Activated CD4-positive, alpha-beta T cell treated with anti-CD3 and anti-CD28 coated beads for 24 hours (primary cell): ENCODE measurements around the gene MBOAT7.
"Not testable (repeated sequence)": the region's sequence is repeated elsewhere in the genome, so short reads cannot be mapped to it uniquely, and the experiment has no call there.

Experiments used
- DNase-seq, 2 donors: peaks; one replicate each; pipeline ENCODE4 v3.0.0-alpha.2; 2020; ENCODE audit warnings: low read depth in 2 of 2

MBOAT7 gene

GRCh38 chr19:54209058-54209810 is 19.9 kb upstream of the MBOAT7 start:
- no peak for DNase-seq

- no peak for DNase-seq
These were observed 19.3 kb upstream of the MBOAT7 start for GRCh38 chr19:54208784-54209057.

GRCh38 chr19:54207983-54208783 is 18.8 kb upstream of the MBOAT7 start:
- DNase-seq = no peak

- DNase-seq = no peak
These were observed 18.2 kb upstream of the MBOAT7 start for GRCh38 chr19:54207676-54207982.

- DNase-seq = not testable (repeated sequence)
These were observed 17.8 kb upstream of the MBOAT7 start for GRCh38 chr19:54207193-54207592.

GRCh38 chr19:54206831-54207177 is 17.4 kb upstream of the MBOAT7 start:
- DNase-seq = no peak

GRCh38 chr19:54206030-54206830 is 16.9 kb upstream of the MBOAT7 start:
- DNase-seq = no peak

- DNase-seq = no peak
These were observed 15.5 kb upstream of the MBOAT7 start for GRCh38 chr19:54204767-54205468.

GRCh38 chr19:54203151-54203611 is 13.8 kb upstream of the MBOAT7 start:
- DNase-seq = no peak

- no peak for DNase-seq
These were observed 12.6 kb upstream of the MBOAT7 start for GRCh38 chr19:54201980-54202379.

GRCh38 chr19:54201172-54201701 is 11.9 kb upstream of the MBOAT7 start:
- no peak for DNase-seq

- no peak for DNase-seq
These were observed 10.0 kb upstream of the MBOAT7 start for GRCh38 chr19:54199401-54199800.

- no peak for DNase-seq
These were observed 7.7 kb upstream of the MBOAT7 start for GRCh38 chr19:54197121-54197520.

- no peak for DNase-seq
These were observed 7.2 kb upstream of the MBOAT7 start for GRCh38 chr19:54196536-54196935.

GRCh38 chr19:54194463-54194862 is 5.1 kb upstream of the MBOAT7 start:
- not testable (repeated sequence) for DNase-seq

GRCh38 chr19:54193011-54193410 is 3.6 kb upstream of the MBOAT7 start:
- no peak for DNase-seq

- DNase-seq = no peak
These were observed 2.6 kb upstream of the MBOAT7 start for GRCh38 chr19:54191811-54192453.

GRCh38 chr19:54191011-54191810 is 1.8 kb upstream of the MBOAT7 start, which contains the start of gene TSEN34:
TSS of gene TSEN34 (plus strand) at chr19:54191308. CDS start at chr19:54191365, 57 bp downstream.
- peak; percentile 76 to 77 for DNase-seq

- peak; percentile 99 to 100 for DNase-seq
These were observed 1.2 kb upstream of the MBOAT7 start for GRCh38 chr19:54190503-54191010.
